Endothelial cell (in vitro differentiated cells): Measurements from ENCODE around the gene DDC. TPM values are rescaled to one million over a fixed set of nuclear protein-coding genes. Genes with fewer than 3 reads are reported as not detected.

ENCODE experiments used
- DNase-seq: peaks from one replicate; pipeline ENCODE4 v3.0.0; 2021; ENCODE audit warnings: low spot score
- H3K27ac Mint-ChIP-seq: one replicate; pipeline ENCODE4 v1.8.0; 2021; ENCODE audit warnings: mixed read lengths, inconsistent platforms; ENCODE audit not compliant: unreplicated experiment
- H3K27me3 Mint-ChIP-seq: one replicate; pipeline ENCODE4 v1.8.0; 2021; ENCODE audit warnings: mild to moderate bottlenecking, moderate library complexity, mixed read lengths, inconsistent platforms; ENCODE audit not compliant: unreplicated experiment
- H3K36me3 Mint-ChIP-seq: one replicate; pipeline ENCODE4 v1.8.0; 2021; ENCODE audit warnings: mild to moderate bottlenecking, low read depth, mixed read lengths, inconsistent platforms; ENCODE audit not compliant: unreplicated experiment
- H3K4me1 Mint-ChIP-seq: one replicate; pipeline ENCODE4 v1.8.0; 2021; ENCODE audit warnings: mild to moderate bottlenecking, mixed read lengths, inconsistent platforms; ENCODE audit not compliant: unreplicated experiment
- H3K4me3 Mint-ChIP-seq: one replicate; pipeline ENCODE4 v1.8.0; 2021; ENCODE audit warnings: mild to moderate bottlenecking, mixed read lengths, inconsistent platforms; ENCODE audit not compliant: unreplicated experiment
- H3K9me3 Mint-ChIP-seq: one replicate; pipeline ENCODE4 v1.8.0; 2021; ENCODE audit warnings: mixed read lengths, inconsistent platforms; ENCODE audit not compliant: unreplicated experiment
- total RNA-seq: library from RNA; stranded (reverse); fragmentation: NEBNext Ultra II Directional; extraction: Animal tissue kit (Norgen Biotek cat#: 25700); gene quantifications from one replicate; pipeline ENCODE4 v1.2.1, GENCODE V29; 2021; ENCODE audit not compliant: unreplicated experiment
- TF ChIP-seq, protein P1 (sequence below): fragments of 200-600 bp; sonication (generic); IDR thresholded peaks from one replicate; pipeline ENCODE4 v1.5.0; 2021; ENCODE audit warnings: antibody characterized with exemption; ENCODE audit not compliant: unreplicated experiment

DDC gene
- total RNA-seq, 1 donor from 2014 or later: not detected

GRCh38 chr7:50477640-50478039, 87.6 kb downstream of the DDC start:
- Mint-ChIP-seq H3K4me3 (no peak overlapping the region), H3K27me3 (peaks cover 1% of the 10 kb centered on the region), H3K27ac (no peak overlapping the region), H3K4me1 (no peaks in the 10 kb centered on the region), H3K36me3 (no peaks in the 10 kb centered on the region), H3K9me3 (no peaks in the 10 kb centered on the region)
- no peak for DNase-seq
- TF ChIP-seq, protein P1, sequence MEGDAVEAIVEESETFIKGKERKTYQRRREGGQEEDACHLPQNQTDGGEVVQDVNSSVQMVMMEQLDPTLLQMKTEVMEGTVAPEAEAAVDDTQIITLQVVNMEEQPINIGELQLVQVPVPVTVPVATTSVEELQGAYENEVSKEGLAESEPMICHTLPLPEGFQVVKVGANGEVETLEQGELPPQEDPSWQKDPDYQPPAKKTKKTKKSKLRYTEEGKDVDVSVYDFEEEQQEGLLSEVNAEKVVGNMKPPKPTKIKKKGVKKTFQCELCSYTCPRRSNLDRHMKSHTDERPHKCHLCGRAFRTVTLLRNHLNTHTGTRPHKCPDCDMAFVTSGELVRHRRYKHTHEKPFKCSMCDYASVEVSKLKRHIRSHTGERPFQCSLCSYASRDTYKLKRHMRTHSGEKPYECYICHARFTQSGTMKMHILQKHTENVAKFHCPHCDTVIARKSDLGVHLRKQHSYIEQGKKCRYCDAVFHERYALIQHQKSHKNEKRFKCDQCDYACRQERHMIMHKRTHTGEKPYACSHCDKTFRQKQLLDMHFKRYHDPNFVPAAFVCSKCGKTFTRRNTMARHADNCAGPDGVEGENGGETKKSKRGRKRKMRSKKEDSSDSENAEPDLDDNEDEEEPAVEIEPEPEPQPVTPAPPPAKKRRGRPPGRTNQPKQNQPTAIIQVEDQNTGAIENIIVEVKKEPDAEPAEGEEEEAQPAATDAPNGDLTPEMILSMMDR: no peak

- no peaks in the 10 kb centered on the region for H3K36me3 Mint-ChIP-seq
- no peaks in the 10 kb centered on the region for H3K4me1 Mint-ChIP-seq
- DNase-seq: no peak
- no peak overlapping the region for H3K4me3 Mint-ChIP-seq
- H3K27ac Mint-ChIP-seq: no peak overlapping the region
- H3K27me3 Mint-ChIP-seq: peaks cover 1% of the 10 kb centered on the region
- H3K9me3 Mint-ChIP-seq: no peaks in the 10 kb centered on the region
- TF ChIP-seq, protein P1: no peak
Measured at GRCh38 chr7:50476953-50477625, 88.1 kb downstream of the DDC start.

GRCh38 chr7:50475340-50475739, 89.9 kb downstream of the DDC start:
- TF ChIP-seq, protein P1: no peak
- no peaks in the 10 kb centered on the region for H3K36me3 Mint-ChIP-seq
- H3K27ac Mint-ChIP-seq: no peak overlapping the region
- DNase-seq: no peak
- H3K27me3 Mint-ChIP-seq: peaks cover 3% of the 10 kb centered on the region
- no peak overlapping the region for H3K4me3 Mint-ChIP-seq
- H3K9me3 Mint-ChIP-seq: no peaks in the 10 kb centered on the region
- no peaks in the 10 kb centered on the region for H3K4me1 Mint-ChIP-seq

DNA sequence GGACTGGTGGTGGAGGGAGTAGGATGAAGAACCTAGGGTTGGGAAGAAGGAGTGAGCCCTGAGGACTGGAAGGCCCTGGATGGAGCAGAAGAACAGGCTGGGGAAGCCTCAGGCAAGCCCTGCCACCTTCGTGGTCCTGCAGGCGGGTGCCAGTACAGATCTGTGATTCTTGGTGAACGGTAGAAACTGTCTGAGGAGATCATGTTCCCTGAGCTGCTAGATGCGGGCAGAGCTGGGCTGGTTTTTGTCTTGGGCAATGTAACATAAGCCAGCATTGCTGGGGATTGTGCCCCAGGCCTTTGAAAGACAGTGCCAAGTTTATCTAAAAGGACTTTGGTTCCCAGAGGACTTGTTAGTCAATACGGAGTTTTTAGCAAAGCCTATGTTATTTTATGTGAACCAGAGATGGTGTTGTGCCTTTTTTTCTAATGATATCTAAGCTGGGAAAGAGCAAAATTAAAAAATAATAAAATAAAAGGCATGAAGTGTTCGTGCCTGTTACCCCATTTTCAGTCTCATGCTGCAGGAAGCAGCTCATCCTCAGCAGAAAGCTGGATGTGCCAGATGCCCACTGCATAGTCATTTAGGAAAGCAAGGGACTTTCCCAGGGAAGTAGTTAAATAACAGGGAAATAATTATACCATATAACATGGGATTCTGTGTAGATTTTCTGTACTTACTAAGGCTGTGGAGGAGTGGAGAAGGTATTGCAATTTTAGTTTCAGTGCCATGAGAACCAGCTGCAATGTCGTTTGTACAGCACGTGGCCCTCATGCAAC, 90.6 kb downstream of the DDC start:
- no peaks in the 10 kb centered on the region for H3K4me1 Mint-ChIP-seq
- no peaks in the 10 kb centered on the region for H3K36me3 Mint-ChIP-seq
- H3K4me3 Mint-ChIP-seq: no peak overlapping the region
- TF ChIP-seq, protein P1: no peak
- no peak for DNase-seq
- no peak overlapping the region for H3K27ac Mint-ChIP-seq
- peaks cover 3% of the 10 kb centered on the region for H3K27me3 Mint-ChIP-seq
- no peaks in the 10 kb centered on the region for H3K9me3 Mint-ChIP-seq

- TF ChIP-seq, protein P1: no peak
- Mint-ChIP-seq H3K27me3 (peaks cover 6% of the 10 kb centered on the region), H3K4me1 (no peaks in the 10 kb centered on the region), H3K36me3 (no peaks in the 10 kb centered on the region), H3K4me3 (no peak overlapping the region), H3K9me3 (no peaks in the 10 kb centered on the region), H3K27ac (no peak overlapping the region)
- no peak for DNase-seq
Measured at GRCh38 chr7:50473531-50473930, 91.7 kb downstream of the DDC start.
